Mesendoderm (in vitro differentiated cells): Measurements from ENCODE around the gene MTR.

ENCODE experiments used
- DNase-seq: peaks from one replicate; pipeline ENCODE4 v3.0.0; 2013
- H2AK5ac ChIP-seq: 2 replicates; pipeline ENCODE4 v1.6.1; 2013; ENCODE audit warnings: low read length, inconsistent platforms
- H2BK120ac ChIP-seq: 2 replicates; pipeline ENCODE4 v1.6.1; 2013; ENCODE audit warnings: low read depth, mild to moderate bottlenecking, low read length, moderate library complexity, mixed read lengths
- H2BK15ac ChIP-seq: replicated peaks from 2 replicates; pipeline ENCODE4 v1.6.1; 2013; ENCODE audit warnings: low read depth, mild to moderate bottlenecking, moderate library complexity
- H2BK5ac ChIP-seq: 2 replicates; pipeline ENCODE4 v1.6.1; 2013; ENCODE audit warnings: low read length, inconsistent platforms
- H3K18ac ChIP-seq: 2 replicates; pipeline ENCODE4 v1.6.1; 2013; ENCODE audit warnings: mild to moderate bottlenecking, low read length, mixed read lengths
- H3K23ac ChIP-seq: one replicate; pipeline ENCODE4 v1.6.1; 2013; ENCODE audit warnings: low read length
- H3K27ac ChIP-seq: 2 replicates; pipeline ENCODE4 v1.5.1; 2013; ENCODE audit warnings: low read depth, mild to moderate bottlenecking, inconsistent platforms, low read length, moderate library complexity
- H3K27me3 ChIP-seq: 2 replicates; pipeline ENCODE4 v1.6.1; 2013; ENCODE audit warnings: low read length, control low read depth, mild to moderate bottlenecking, inconsistent platforms; ENCODE audit not compliant: insufficient read depth, poor library complexity
- H3K36me3 ChIP-seq: 2 replicates; pipeline ENCODE4 v1.6.1; 2013; ENCODE audit warnings: low read length, inconsistent platforms; ENCODE audit not compliant: control insufficient read depth, insufficient read depth
- H3K4ac ChIP-seq: one replicate; pipeline ENCODE4 v1.6.1; 2013; ENCODE audit warnings: low read depth, mild to moderate bottlenecking, low read length, moderate library complexity
- H3K4me1 ChIP-seq: 2 replicates; pipeline ENCODE4 v1.6.1; 2013; ENCODE audit warnings: low read depth, low read length, inconsistent platforms; ENCODE audit not compliant: control insufficient read depth
- H3K4me2 ChIP-seq: 2 replicates; pipeline ENCODE4 v1.6.1; 2013; ENCODE audit warnings: low read length
- H3K4me3 ChIP-seq: 2 replicates; pipeline ENCODE4 v1.5.1; 2013; ENCODE audit warnings: mild to moderate bottlenecking, low read length
- H3K56ac ChIP-seq: one replicate; pipeline ENCODE4 v1.6.1; 2013; ENCODE audit warnings: low read length
- H3K79me1 ChIP-seq: 2 replicates; pipeline ENCODE4 v1.6.1; 2013; ENCODE audit warnings: low read length, inconsistent platforms
- H3K79me2 ChIP-seq: 2 replicates; pipeline ENCODE4 v1.6.1; 2013; ENCODE audit warnings: mild to moderate bottlenecking, low read length; ENCODE audit not compliant: control insufficient read depth, insufficient read depth
- H3K9ac ChIP-seq: 2 replicates; pipeline ENCODE4 v1.6.1; 2013; ENCODE audit warnings: low read length, inconsistent platforms
- H4K5ac ChIP-seq: one replicate; pipeline ENCODE4 v1.6.1; 2013; ENCODE audit warnings: low read length
- H4K8ac ChIP-seq: one replicate; pipeline ENCODE4 v1.6.1; 2013; ENCODE audit warnings: low read depth, mild to moderate bottlenecking, control low read depth, low read length, moderate library complexity
- WGBS: extraction: QIAGEN DNeasy Blood & Tissue Kit; methylation state at CpG from one replicate; pipeline ENCODE4 v1.1.7; 2013; ENCODE audit warnings: low lambda C conversion rate, missing lambda C conversion rate; ENCODE audit not compliant: insufficient coverage; ENCODE audit errors: extremely low coverage; 5-methylcytosine and 5-hydroxymethylcytosine counted together

Gene MTR

GRCh38 chr1:236845830-236846229, 50.7 kb downstream of the MTR start:
- Histone ChIP-seq H3K4ac (no peak overlapping the region), H3K27ac (no peak overlapping the region)
- no CpG with 5 or more reads among the region's 2 CpGs for WGBS

GRCh38 chr1:236848274-236848923, 53.3 kb downstream of the MTR start:
- Histone ChIP-seq H2AK5ac (no peak overlapping the region), H4K5ac (no peak overlapping the region), H3K79me2 (no peaks in the 10 kb centered on the region), H3K4ac (no peak overlapping the region), H3K4me3 (no peak overlapping the region), H3K79me1 (no peaks in the 10 kb centered on the region), H2BK120ac (no peak overlapping the region), H3K56ac (no peak overlapping the region), H3K18ac (no peak overlapping the region), H3K23ac (no peak overlapping the region), H3K27ac (no peak overlapping the region), H3K9ac (no peak overlapping the region), H3K4me2 (no peak overlapping the region), H3K36me3 (no peaks in the 10 kb centered on the region), H3K27me3 (no peaks in the 10 kb centered on the region), H4K8ac (no peak overlapping the region), H2BK5ac (no peak overlapping the region), H2BK15ac (no peak overlapping the region), H3K4me1 (no peaks in the 10 kb centered on the region)
- no CpG with 5 or more reads among the region's 4 CpGs for WGBS
- no peak for DNase-seq

More at GRCh38 chr1:236845830-236846229, 50.7 kb downstream of the MTR start:
- Histone ChIP-seq H3K4me1 (no peaks in the 10 kb centered on the region), H3K4me2 (no peak overlapping the region), H2BK5ac (no peak overlapping the region), H4K8ac (no peak overlapping the region), H3K56ac (no peak overlapping the region), H3K4me3 (no peak overlapping the region), H2BK120ac (no peak overlapping the region), H3K27me3 (no peaks in the 10 kb centered on the region), H3K79me1 (no peaks in the 10 kb centered on the region), H4K5ac (no peak overlapping the region), H3K79me2 (no peaks in the 10 kb centered on the region), H3K9ac (no peak overlapping the region), H3K36me3 (no peaks in the 10 kb centered on the region), H2BK15ac (no peak overlapping the region), H3K23ac (no peak overlapping the region), H3K18ac (no peak overlapping the region), H2AK5ac (no peak overlapping the region)
- no peak for DNase-seq

- no peak overlapping the region for H3K4me2 ChIP-seq
- no peaks in the 10 kb centered on the region for H3K79me1 ChIP-seq
- peaks cover 2% of the 10 kb centered on the region for H3K4me1 ChIP-seq
- H2BK15ac ChIP-seq, result no peak overlapping the region
- no peaks in the 10 kb centered on the region for H3K27me3 ChIP-seq
- H2BK5ac ChIP-seq, result no peak overlapping the region
- DNase-seq, result no peak
- no CpG with 5 or more reads among the region's 8 CpGs for WGBS
- H3K79me2 ChIP-seq, result no peaks in the 10 kb centered on the region
- H2BK120ac ChIP-seq, result no peak overlapping the region
- H3K23ac ChIP-seq, result no peak overlapping the region
- H4K8ac ChIP-seq, result no peak overlapping the region
- no peak overlapping the region for H3K9ac ChIP-seq
- H3K18ac ChIP-seq, result no peak overlapping the region
- no peak overlapping the region for H3K56ac ChIP-seq
- H2AK5ac ChIP-seq, result no peak overlapping the region
- H3K27ac ChIP-seq, result no peak overlapping the region
- H3K4me3 ChIP-seq, result no peak overlapping the region
- H3K36me3 ChIP-seq, result no peaks in the 10 kb centered on the region
- no peak overlapping the region for H3K4ac ChIP-seq
- H4K5ac ChIP-seq, result no peak overlapping the region
These were observed 55.2 kb downstream of the MTR start for GRCh38 chr1:236850077-236850979.

GRCh38 chr1:236851871-236852270, 56.8 kb downstream of the MTR start:
- Histone ChIP-seq H2BK120ac (no peak overlapping the region), H2BK5ac (no peak overlapping the region), H3K4me2 (no peak overlapping the region), H3K36me3 (no peaks in the 10 kb centered on the region), H3K4me3 (no peak overlapping the region), H4K8ac (no peak overlapping the region), H3K56ac (no peak overlapping the region), H3K79me2 (no peaks in the 10 kb centered on the region), H3K4ac (no peak overlapping the region), H3K27me3 (no peaks in the 10 kb centered on the region), H4K5ac (no peak overlapping the region), H3K18ac (no peak overlapping the region), H3K9ac (no peak overlapping the region), H2BK15ac (no peak overlapping the region), H2AK5ac (no peak overlapping the region), H3K4me1 (peaks cover 2% of the 10 kb centered on the region), H3K27ac (no peak overlapping the region), H3K79me1 (no peaks in the 10 kb centered on the region), H3K23ac (no peak overlapping the region)
- DNase-seq, result no peak
- WGBS, result no CpG with 5 or more reads among the region's 3 CpGs

GRCh38 chr1:236853921-236854604, 59.0 kb downstream of the MTR start:
- H4K5ac ChIP-seq, result no peak overlapping the region
- no peaks in the 10 kb centered on the region for H3K79me1 ChIP-seq
- no peak overlapping the region for H3K56ac ChIP-seq
- no peak overlapping the region for H2BK5ac ChIP-seq
- no peaks in the 10 kb centered on the region for H3K27me3 ChIP-seq
- peaks cover 2% of the 10 kb centered on the region for H3K4me1 ChIP-seq
- no peak overlapping the region for H3K4me3 ChIP-seq
- H3K9ac ChIP-seq, result no peak overlapping the region
- no peak overlapping the region for H3K4me2 ChIP-seq
- no CpG with 5 or more reads among the region's 4 CpGs for WGBS
- no peak overlapping the region for H3K23ac ChIP-seq
- H2BK15ac ChIP-seq, result no peak overlapping the region
- H2AK5ac ChIP-seq, result no peak overlapping the region
- no peak overlapping the region for H3K18ac ChIP-seq
- no peaks in the 10 kb centered on the region for H3K79me2 ChIP-seq
- no peak for DNase-seq
- no peak overlapping the region for H4K8ac ChIP-seq
- no peaks in the 10 kb centered on the region for H3K36me3 ChIP-seq
- H3K4ac ChIP-seq, result no peak overlapping the region
- no peak overlapping the region for H2BK120ac ChIP-seq
- no peak overlapping the region for H3K27ac ChIP-seq
